Karpas-422 (cell line): ENCODE measurements around the gene FERMT2. TPM values are rescaled to one million over a fixed set of nuclear protein-coding genes. Genes with fewer than 3 reads are reported as not detected.

Experiments
- DNase-seq: peaks from one replicate; pipeline ENCODE4 v3.0.0-alpha.2; 2015
- H2AFZ ChIP-seq: fragments of 200-600 bp; sonication (generic); 2 replicates; pipeline ENCODE4 v1.6.1; 2014; ENCODE audit warnings: antibody characterized with exemption, low read length, mixed read lengths
- H3K27ac ChIP-seq: fragments of 200-600 bp; sonication (generic); 2 replicates; pipeline ENCODE4 v1.5.1; 2014; ENCODE audit warnings: mild to moderate bottlenecking, low read length, moderate library complexity
- H3K27me3 ChIP-seq: fragments of 200-600 bp; sonication (generic); 2 replicates; pipeline ENCODE4 v1.6.1; 2014; ENCODE audit warnings: low read length, mixed read lengths
- H3K36me3 ChIP-seq: fragments of 200-600 bp; sonication (generic); 2 replicates; pipeline ENCODE4 v1.6.1; 2014; ENCODE audit warnings: low read length, mixed read lengths; ENCODE audit not compliant: insufficient read depth
- H3K4me1 ChIP-seq: fragments of 200-600 bp; sonication (generic); 2 replicates; pipeline ENCODE4 v1.6.1; 2014; ENCODE audit warnings: mild to moderate bottlenecking, low read length, mixed read lengths
- H3K4me2 ChIP-seq: fragments of 200-600 bp; sonication (generic); 2 replicates; pipeline ENCODE4 v1.6.1; 2014; ENCODE audit warnings: low read length, low read depth, mild to moderate bottlenecking; ENCODE audit not compliant: poor library complexity, severe bottlenecking
- H3K4me3 ChIP-seq: fragments of 200-600 bp; sonication (generic); 2 replicates; pipeline ENCODE4 v1.5.1; 2014; ENCODE audit warnings: mild to moderate bottlenecking, antibody characterized with exemption, low read length, mixed read lengths
- H3K79me2 ChIP-seq: fragments of 200-600 bp; sonication (generic); 2 replicates; pipeline ENCODE4 v1.6.1; 2014; ENCODE audit warnings: mild to moderate bottlenecking, low read length, mixed read lengths
- H3K9ac ChIP-seq: fragments of 200-600 bp; sonication (generic); 2 replicates; pipeline ENCODE4 v1.6.0; 2014; ENCODE audit warnings: low read length
- H3K9me2 ChIP-seq: fragments of 200-600 bp; sonication (generic), shearing (Covaris generic); replicated peaks from 2 replicates; pipeline ENCODE4 v1.6.0; 2014; ENCODE audit warnings: mild to moderate bottlenecking, low read length, moderate library complexity; ENCODE audit not compliant: insufficient read depth
- H3K9me3 ChIP-seq: fragments of 300-700, 200-600 bp; sonication (generic); 2 replicates; pipeline ENCODE4 v1.6.1; 2014; ENCODE audit warnings: low read length, mixed read lengths
- H4K20me1 ChIP-seq: fragments of 200-600 bp; sonication (generic); 2 replicates; pipeline ENCODE4 v1.6.1; 2014; ENCODE audit warnings: mild to moderate bottlenecking, antibody characterized with exemption, low read length, low read depth; ENCODE audit not compliant: insufficient read depth
- total RNA-seq: library from RNA; depleted of rRNA; stranded (reverse); fragments of >200 nt; shearing (Covaris generic); gene quantifications from 2 replicates; pipeline ENCODE4 v1.2.3, GENCODE V29; 2014; ENCODE audit warnings: low replicate concordance

FERMT2 gene
- total RNA-seq, 1 experiment from 2014 or later: 0.34 TPM

DNA sequence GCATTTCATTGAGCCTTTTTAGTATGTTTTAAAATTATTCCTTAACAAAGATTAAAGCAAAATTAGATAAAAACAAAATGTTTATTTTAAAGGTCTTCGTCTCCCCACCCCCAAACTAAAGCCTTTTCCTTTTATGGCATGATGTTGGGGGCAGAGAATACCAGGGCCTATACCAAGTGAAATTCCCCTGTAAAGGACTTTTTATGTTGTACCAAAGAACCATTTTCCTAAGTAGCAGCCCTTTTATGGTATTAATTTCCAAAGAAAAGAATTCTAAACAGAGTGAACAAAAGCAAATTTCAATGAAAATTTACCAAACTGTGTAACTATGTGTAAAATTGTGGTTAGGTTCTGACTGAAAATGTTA, 87.5 kb downstream of the FERMT2 start:
- H3K4me2 ChIP-seq: no peak overlapping the region
- H3K36me3 ChIP-seq: no peaks in the 10 kb centered on the region
- H2AFZ ChIP-seq: no peak overlapping the region
- DNase-seq: no peak
- H3K4me3 ChIP-seq: no peak overlapping the region
- H3K9ac ChIP-seq: no peak overlapping the region
- no peaks in the 10 kb centered on the region for H3K79me2 ChIP-seq
- H3K9me2 ChIP-seq: no peaks in the 10 kb centered on the region
- H3K9me3 ChIP-seq: no peaks in the 10 kb centered on the region
- H3K27ac ChIP-seq: no peak overlapping the region
- H3K27me3 ChIP-seq: no peaks in the 10 kb centered on the region
- no peaks in the 10 kb centered on the region for H4K20me1 ChIP-seq
- H3K4me1 ChIP-seq: peaks cover 5% of the 10 kb centered on the region

DNA sequence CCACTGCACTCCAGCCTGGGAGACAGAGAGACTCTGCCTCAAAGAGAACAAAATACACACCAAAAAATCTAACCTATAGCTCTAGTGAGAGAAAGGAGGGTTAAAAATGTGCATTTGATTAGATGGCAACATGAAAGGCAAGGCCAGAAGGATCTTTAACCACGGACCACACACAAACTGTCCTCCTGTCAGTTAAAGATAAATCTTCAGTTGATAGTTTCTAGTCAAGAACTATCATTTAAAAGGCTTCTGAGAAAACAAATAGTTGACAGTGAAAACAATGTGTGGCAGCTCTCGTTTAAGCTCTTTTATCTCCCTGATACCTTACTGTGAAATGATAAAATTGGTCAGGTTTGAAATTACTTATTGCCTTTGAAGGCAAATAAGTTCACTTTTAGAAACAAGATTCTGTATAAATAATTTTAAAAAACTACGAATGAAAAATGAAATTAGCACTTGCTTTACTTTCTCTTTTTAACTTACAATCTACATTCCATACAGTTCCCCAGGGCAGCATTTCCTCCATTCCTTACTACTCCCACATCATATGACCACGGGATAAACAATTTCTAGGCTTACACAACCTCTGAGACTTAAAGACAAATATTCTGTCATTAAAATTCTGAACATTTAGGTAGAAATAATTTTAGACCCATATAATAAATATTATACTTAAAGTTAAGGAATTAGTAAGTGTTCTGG, 88.1 kb downstream of the FERMT2 start:
- H4K20me1 ChIP-seq: no peaks in the 10 kb centered on the region

GRCh38 chr14:52861403-52861802, 89.4 kb downstream of the FERMT2 start:
- Histone ChIP-seq H3K9me2 (no peaks in the 10 kb centered on the region), H4K20me1 (no peaks in the 10 kb centered on the region), H3K36me3 (no peaks in the 10 kb centered on the region), H3K9me3 (no peaks in the 10 kb centered on the region), H3K4me2 (no peak overlapping the region), H3K27ac (no peak overlapping the region), H2AFZ (no peak overlapping the region), H3K4me1 (peaks cover 5% of the 10 kb centered on the region), H3K4me3 (no peak overlapping the region), H3K27me3 (no peaks in the 10 kb centered on the region), H3K79me2 (no peaks in the 10 kb centered on the region), H3K9ac (no peak overlapping the region)
- DNase-seq: no peak

More for the DNA sequence above, 88.1 kb downstream of the FERMT2 start:
- peaks cover 5% of the 10 kb centered on the region for H3K4me1 ChIP-seq
- H3K36me3 ChIP-seq: no peaks in the 10 kb centered on the region
- no peaks in the 10 kb centered on the region for H3K79me2 ChIP-seq
- H3K9me3 ChIP-seq: no peaks in the 10 kb centered on the region
- H3K9me2 ChIP-seq: no peaks in the 10 kb centered on the region
- H3K27ac ChIP-seq: no peak overlapping the region
- no peak overlapping the region for H2AFZ ChIP-seq
- no peak for DNase-seq
- H3K4me2 ChIP-seq: no peak overlapping the region
- H3K27me3 ChIP-seq: no peaks in the 10 kb centered on the region
- no peak overlapping the region for H3K4me3 ChIP-seq
- H3K9ac ChIP-seq: no peak overlapping the region

DNA sequence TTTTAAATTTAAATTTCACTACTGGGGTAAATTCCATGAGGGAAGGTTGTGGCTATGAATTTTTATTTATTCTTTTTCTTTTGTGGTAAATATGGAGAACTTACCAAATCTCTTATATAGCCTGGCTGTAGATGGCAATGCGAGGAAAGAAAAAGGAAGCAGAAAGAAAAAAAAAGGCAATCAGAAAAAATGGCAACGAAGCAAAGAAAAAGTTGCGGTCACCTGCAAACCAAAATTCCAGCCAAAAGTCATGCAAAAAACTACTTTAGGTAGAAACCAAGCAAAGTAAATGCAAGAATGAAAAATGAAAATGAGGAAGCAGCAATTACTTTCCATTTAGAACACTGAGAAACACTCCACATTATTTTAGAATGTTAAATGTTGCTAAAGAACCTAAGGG, 89.9 kb downstream of the FERMT2 start:
- no peaks in the 10 kb centered on the region for H4K20me1 ChIP-seq
- no peaks in the 10 kb centered on the region for H3K9me3 ChIP-seq
- H2AFZ ChIP-seq: no peak overlapping the region
- H3K79me2 ChIP-seq: no peaks in the 10 kb centered on the region
- no peaks in the 10 kb centered on the region for H3K9me2 ChIP-seq
- no peaks in the 10 kb centered on the region for H3K36me3 ChIP-seq
- no peak overlapping the region for H3K27ac ChIP-seq
- no peak overlapping the region for H3K4me2 ChIP-seq
- H3K4me3 ChIP-seq: no peak overlapping the region
- no peak for DNase-seq
- no peak overlapping the region for H3K9ac ChIP-seq
- no peaks in the 10 kb centered on the region for H3K27me3 ChIP-seq
- H3K4me1 ChIP-seq: peaks cover 5% of the 10 kb centered on the region

- Histone ChIP-seq H3K79me2 (no peaks in the 10 kb centered on the region), H3K9me3 (no peaks in the 10 kb centered on the region), H3K9me2 (no peaks in the 10 kb centered on the region), H3K27ac (no peak overlapping the region), H3K27me3 (no peaks in the 10 kb centered on the region), H3K9ac (no peak overlapping the region), H3K4me1 (peaks cover 5% of the 10 kb centered on the region), H3K4me2 (no peak overlapping the region), H3K4me3 (no peak overlapping the region), H4K20me1 (no peaks in the 10 kb centered on the region), H3K36me3 (no peaks in the 10 kb centered on the region), H2AFZ (no peak overlapping the region)
- no peak for DNase-seq
Observed at GRCh38 chr14:52860209-52860608, 90.6 kb downstream of the FERMT2 start.

- DNase-seq: no peak
- Histone ChIP-seq H3K27me3 (no peaks in the 10 kb centered on the region), H3K27ac (no peak overlapping the region), H3K4me3 (no peak overlapping the region), H3K4me1 (peaks cover 5% of the 10 kb centered on the region), H3K79me2 (no peaks in the 10 kb centered on the region), H3K4me2 (no peak overlapping the region), H3K9me3 (no peaks in the 10 kb centered on the region), H3K36me3 (no peaks in the 10 kb centered on the region), H4K20me1 (no peaks in the 10 kb centered on the region), H2AFZ (no peak overlapping the region), H3K9ac (no peak overlapping the region), H3K9me2 (no peaks in the 10 kb centered on the region)
Observed at GRCh38 chr14:52856139-52856538, 94.7 kb downstream of the FERMT2 start.

- Histone ChIP-seq H3K27me3 (0 out of 2 replicates have a peak, but pooled peaks cover 3% of the 10 kb centered on the region), H4K20me1 (no peaks in the 10 kb centered on the region), H3K27ac (no peak overlapping the region), H3K9ac (no peak overlapping the region), H3K4me2 (no peak overlapping the region), H3K9me3 (no peaks in the 10 kb centered on the region), H3K4me3 (no peak overlapping the region), H3K79me2 (no peaks in the 10 kb centered on the region), H2AFZ (no peak overlapping the region), H3K36me3 (no peaks in the 10 kb centered on the region), H3K4me1 (no peaks in the 10 kb centered on the region), H3K9me2 (no peaks in the 10 kb centered on the region)
- DNase-seq: no peak
Observed at GRCh38 chr14:52853522-52853854, 97.4 kb downstream of the FERMT2 start.

GRCh38 chr14:52852810-52853521, 97.9 kb downstream of the FERMT2 start:
- H2AFZ ChIP-seq: no peak overlapping the region
- H3K27me3 ChIP-seq: 0 out of 2 replicates have a peak, but pooled peaks cover 3% of the 10 kb centered on the region
- H3K4me2 ChIP-seq: no peak overlapping the region
- H3K9me3 ChIP-seq: no peaks in the 10 kb centered on the region
- DNase-seq: no peak
- no peaks in the 10 kb centered on the region for H3K4me1 ChIP-seq
- H3K36me3 ChIP-seq: no peaks in the 10 kb centered on the region
- no peaks in the 10 kb centered on the region for H3K9me2 ChIP-seq
- no peak overlapping the region for H3K4me3 ChIP-seq
- no peak overlapping the region for H3K27ac ChIP-seq
- H3K79me2 ChIP-seq: no peaks in the 10 kb centered on the region
- H4K20me1 ChIP-seq: no peaks in the 10 kb centered on the region
- H3K9ac ChIP-seq: no peak overlapping the region
